Measurements from ENCODE around the gene EMC7. TPM values are rescaled to one million over a fixed set of nuclear protein-coding genes. Genes with fewer than 3 reads are reported as not detected.

Gene EMC7
- polyA plus RNA-seq, 1 donor (not counting 4 experiments of a cell fraction or from before 2014, with no cell fraction given), result 101 TPM

DNA sequence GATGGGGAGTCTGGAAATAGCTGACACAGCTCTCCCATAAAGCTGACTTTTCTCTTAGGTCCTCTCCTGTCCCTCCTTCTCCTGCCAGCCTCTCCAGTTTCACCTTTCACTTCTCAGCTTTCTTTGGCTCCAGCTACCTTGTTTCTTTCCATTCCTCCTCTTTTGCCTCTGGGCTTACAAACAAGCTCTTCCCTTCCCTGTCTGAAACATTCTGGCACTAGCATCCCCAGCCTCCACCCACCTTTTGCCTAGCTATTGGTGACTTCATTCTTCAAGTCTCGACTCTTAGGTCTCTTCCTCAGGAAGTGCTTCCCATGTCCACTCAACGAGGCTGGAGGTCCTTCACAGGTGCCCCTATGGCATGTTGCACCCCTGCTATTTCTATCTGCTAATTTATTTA is 42.2 kb downstream of the EMC7 start:
- peak overlapping the region; percentile 17 for H2AFZ ChIP-seq (ENCODE audit: control insufficient read depth, low read length)
- dilution Hi-C loops (cut with MboI; ENCODE audit: extremely low pct_ligation_motif_present, low sequenced_read_pairs), result no loop called here
- H3K79me2 ChIP-seq (ENCODE audit: control insufficient read depth, insufficient read depth, low read length), result no peaks in the 10 kb centered on the region
- H3K4me3 ChIP-seq (ENCODE audit: control insufficient read depth in 2 of 3, extremely low read depth in 1 of 3, insufficient read depth in 2 of 3, low read depth in 1 of 3, low read length in 3 of 3), result no peak overlapping the region
- H3K9me1 ChIP-seq (ENCODE audit: control insufficient read depth, extremely low read depth, insufficient read depth, low read length), result peaks cover 2% of the 10 kb centered on the region
- H3K9ac ChIP-seq (ENCODE audit: control insufficient read depth, extremely low read depth, insufficient read depth, low read length), result no peak overlapping the region
- no peaks in the 10 kb centered on the region for H3K4me1 ChIP-seq (ENCODE audit: control insufficient read depth, extremely low read depth, insufficient read depth, low read length)
- H3K27ac ChIP-seq (ENCODE audit: control insufficient read depth, insufficient read depth, low read length), result no peak overlapping the region
- TF ChIP-seq, protein P1, sequence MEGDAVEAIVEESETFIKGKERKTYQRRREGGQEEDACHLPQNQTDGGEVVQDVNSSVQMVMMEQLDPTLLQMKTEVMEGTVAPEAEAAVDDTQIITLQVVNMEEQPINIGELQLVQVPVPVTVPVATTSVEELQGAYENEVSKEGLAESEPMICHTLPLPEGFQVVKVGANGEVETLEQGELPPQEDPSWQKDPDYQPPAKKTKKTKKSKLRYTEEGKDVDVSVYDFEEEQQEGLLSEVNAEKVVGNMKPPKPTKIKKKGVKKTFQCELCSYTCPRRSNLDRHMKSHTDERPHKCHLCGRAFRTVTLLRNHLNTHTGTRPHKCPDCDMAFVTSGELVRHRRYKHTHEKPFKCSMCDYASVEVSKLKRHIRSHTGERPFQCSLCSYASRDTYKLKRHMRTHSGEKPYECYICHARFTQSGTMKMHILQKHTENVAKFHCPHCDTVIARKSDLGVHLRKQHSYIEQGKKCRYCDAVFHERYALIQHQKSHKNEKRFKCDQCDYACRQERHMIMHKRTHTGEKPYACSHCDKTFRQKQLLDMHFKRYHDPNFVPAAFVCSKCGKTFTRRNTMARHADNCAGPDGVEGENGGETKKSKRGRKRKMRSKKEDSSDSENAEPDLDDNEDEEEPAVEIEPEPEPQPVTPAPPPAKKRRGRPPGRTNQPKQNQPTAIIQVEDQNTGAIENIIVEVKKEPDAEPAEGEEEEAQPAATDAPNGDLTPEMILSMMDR (optimal IDR thresholded peaks at IDR 0.05 in 1 of 3, IDR thresholded peaks at IDR 0.05 in 1 of 3, conservative IDR thresholded peaks at IDR 0.05 in 1 of 3; ENCODE audit: extremely low read depth in 1 of 3, insufficient read depth in 2 of 3, low read length in 3 of 3), result no peak
- no peak for TF ChIP-seq EZH2 (IDR thresholded peaks at IDR 0.05; ENCODE audit: low read length)
- H3K27me3 ChIP-seq (ENCODE audit: control insufficient read depth, extremely low read depth, insufficient read depth, low read length), result no peaks in the 10 kb centered on the region
- FAIRE-seq (no peak), DNase-seq (ENCODE audit: low read depth, low spot score) (no peak)
- H3K36me3 ChIP-seq (ENCODE audit: control insufficient read depth in 2 of 2, extremely low read depth in 1 of 2, insufficient read depth in 2 of 2, low read length in 2 of 2), result no peaks in the 10 kb centered on the region
- H3K9me3 ChIP-seq (ENCODE audit: control insufficient read depth, low read depth, low read length), result no peaks in the 10 kb centered on the region
- H4K20me1 ChIP-seq (ENCODE audit: control insufficient read depth, extremely low read depth, insufficient read depth, low read length), result no peaks in the 10 kb centered on the region
- no peak overlapping the region for H3K4me2 ChIP-seq (ENCODE audit: control insufficient read depth, extremely low read depth, insufficient read depth, low read depth, low read length)

DNA sequence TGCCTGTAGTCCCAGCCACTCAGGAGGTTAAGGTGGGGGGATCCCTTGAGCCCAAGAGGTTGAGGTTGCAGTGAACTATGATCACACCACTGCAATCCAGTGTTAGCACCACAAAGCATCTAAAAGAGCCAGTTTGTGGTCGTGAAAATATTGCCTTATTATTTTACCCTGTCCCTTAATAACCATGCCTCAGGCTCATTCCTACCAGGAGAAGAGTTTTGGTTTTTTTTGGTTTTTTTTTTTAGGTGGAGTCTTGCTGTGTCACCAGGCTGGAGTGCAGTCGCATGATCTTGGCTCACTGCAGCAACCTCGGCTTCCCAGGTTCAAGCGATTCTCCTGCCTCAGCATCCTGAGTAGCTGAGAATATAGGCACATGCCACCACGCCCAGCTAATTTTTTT is 44.8 kb downstream of the EMC7 start:
- FAIRE-seq (no peak), DNase-seq (ENCODE audit: low read depth, low spot score) (no peak)
- Histone ChIP-seq H2AFZ (ENCODE audit: control insufficient read depth, low read length) (no peak overlapping the region), H3K79me2 (ENCODE audit: control insufficient read depth, insufficient read depth, low read length) (no peaks in the 10 kb centered on the region), H3K4me2 (ENCODE audit: control insufficient read depth, extremely low read depth, insufficient read depth, low read depth, low read length) (no peak overlapping the region), H3K9me3 (ENCODE audit: control insufficient read depth, low read depth, low read length) (no peaks in the 10 kb centered on the region), H3K36me3 (ENCODE audit: control insufficient read depth in 2 of 2, extremely low read depth in 1 of 2, insufficient read depth in 2 of 2, low read length in 2 of 2) (no peaks in the 10 kb centered on the region), H3K4me1 (ENCODE audit: control insufficient read depth, extremely low read depth, insufficient read depth, low read length) (no peaks in the 10 kb centered on the region), H3K27ac (ENCODE audit: control insufficient read depth, insufficient read depth, low read length) (no peak overlapping the region), H3K4me3 (ENCODE audit: control insufficient read depth in 2 of 3, extremely low read depth in 1 of 3, insufficient read depth in 2 of 3, low read depth in 1 of 3, low read length in 3 of 3) (no peak overlapping the region), H3K9me1 (ENCODE audit: control insufficient read depth, extremely low read depth, insufficient read depth, low read length) (peaks cover 2% of the 10 kb centered on the region), H4K20me1 (ENCODE audit: control insufficient read depth, extremely low read depth, insufficient read depth, low read length) (no peaks in the 10 kb centered on the region), H3K27me3 (ENCODE audit: control insufficient read depth, extremely low read depth, insufficient read depth, low read length) (no peaks in the 10 kb centered on the region), H3K9ac (ENCODE audit: control insufficient read depth, extremely low read depth, insufficient read depth, low read length) (no peak overlapping the region)
- TF ChIP-seq, protein P1 (optimal IDR thresholded peaks at IDR 0.05 in 1 of 3, IDR thresholded peaks at IDR 0.05 in 1 of 3, conservative IDR thresholded peaks at IDR 0.05 in 1 of 3; ENCODE audit: extremely low read depth in 1 of 3, insufficient read depth in 2 of 3, low read length in 3 of 3), result no peak
- no peak for TF ChIP-seq EZH2 (IDR thresholded peaks at IDR 0.05; ENCODE audit: low read length)
- dilution Hi-C loops (cut with MboI; ENCODE audit: extremely low pct_ligation_motif_present, low sequenced_read_pairs), result no loop called here
